ENCODE results near the gene CFAP299. TPM values are rescaled to one million over a fixed set of nuclear protein-coding genes. Genes with fewer than 3 reads are reported as not detected.
A peak's percentile ranks its signal among the peaks of the same experiment; 100 is the strongest.

Gene CFAP299
- total and polyA plus RNA-seq, 2 donors from 2014 or later: 1.1 TPM; not detected in 1

GRCh38 chr4:80566203-80566872 is 230.8 kb downstream of the CFAP299 start:
- intact Hi-C loops (cut with DNase I): no loop called here
- Histone ChIP-seq H3K27ac (ENCODE audit: low read depth in 2 of 2, low read length in 2 of 2) (no peak overlapping the region), H3K4me3 (ENCODE audit: low read length in 3 of 3) (peak overlapping the region in 1 of 3 donors; percentile 19), H3K9ac (ENCODE audit: low read length in 3 of 3) (no peak overlapping the region), H3K9me3 (ENCODE audit: control insufficient read depth in 2 of 3, insufficient read depth in 1 of 3, low read length in 3 of 3) (no peaks in the 10 kb centered on the region), H3K36me3 (ENCODE audit: control insufficient read depth in 2 of 3, insufficient read depth in 3 of 3, low read length in 3 of 3) (no peaks in the 10 kb centered on the region), H3K4me1 (ENCODE audit: control insufficient read depth in 2 of 3, insufficient read depth in 2 of 3, low read depth in 1 of 3, low read length in 3 of 3) (no peaks in the 10 kb centered on the region), H3K27me3 (ENCODE audit: control insufficient read depth, insufficient read depth, low read length) (no peaks in the 10 kb centered on the region)
- no peak for FAIRE-seq
- TF ChIP-seq, protein P1, sequence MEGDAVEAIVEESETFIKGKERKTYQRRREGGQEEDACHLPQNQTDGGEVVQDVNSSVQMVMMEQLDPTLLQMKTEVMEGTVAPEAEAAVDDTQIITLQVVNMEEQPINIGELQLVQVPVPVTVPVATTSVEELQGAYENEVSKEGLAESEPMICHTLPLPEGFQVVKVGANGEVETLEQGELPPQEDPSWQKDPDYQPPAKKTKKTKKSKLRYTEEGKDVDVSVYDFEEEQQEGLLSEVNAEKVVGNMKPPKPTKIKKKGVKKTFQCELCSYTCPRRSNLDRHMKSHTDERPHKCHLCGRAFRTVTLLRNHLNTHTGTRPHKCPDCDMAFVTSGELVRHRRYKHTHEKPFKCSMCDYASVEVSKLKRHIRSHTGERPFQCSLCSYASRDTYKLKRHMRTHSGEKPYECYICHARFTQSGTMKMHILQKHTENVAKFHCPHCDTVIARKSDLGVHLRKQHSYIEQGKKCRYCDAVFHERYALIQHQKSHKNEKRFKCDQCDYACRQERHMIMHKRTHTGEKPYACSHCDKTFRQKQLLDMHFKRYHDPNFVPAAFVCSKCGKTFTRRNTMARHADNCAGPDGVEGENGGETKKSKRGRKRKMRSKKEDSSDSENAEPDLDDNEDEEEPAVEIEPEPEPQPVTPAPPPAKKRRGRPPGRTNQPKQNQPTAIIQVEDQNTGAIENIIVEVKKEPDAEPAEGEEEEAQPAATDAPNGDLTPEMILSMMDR (IDR thresholded peaks at IDR 0.05; ENCODE audit: borderline replicate concordance, extremely low read depth, insufficient read depth): no peak
- no peak for DNase-seq

- Histone ChIP-seq H3K27ac (ENCODE audit: low read depth in 2 of 2, low read length in 2 of 2) (no peak overlapping the region), H3K4me3 (ENCODE audit: low read length in 3 of 3) (no peak overlapping the region), H3K36me3 (ENCODE audit: control insufficient read depth in 2 of 3, insufficient read depth in 3 of 3, low read length in 3 of 3) (no peaks in the 10 kb centered on the region), H3K9ac (ENCODE audit: low read length in 3 of 3) (no peak overlapping the region), H3K27me3 (ENCODE audit: control insufficient read depth, insufficient read depth, low read length) (no peaks in the 10 kb centered on the region), H3K4me1 (ENCODE audit: control insufficient read depth in 2 of 3, insufficient read depth in 2 of 3, low read depth in 1 of 3, low read length in 3 of 3) (no peaks in the 10 kb centered on the region), H3K9me3 (ENCODE audit: control insufficient read depth in 2 of 3, insufficient read depth in 1 of 3, low read length in 3 of 3) (no peaks in the 10 kb centered on the region)
- no peak for DNase-seq
- FAIRE-seq: no peak
- intact Hi-C loops (cut with DNase I): no loop called here
- TF ChIP-seq, protein P1 (IDR thresholded peaks at IDR 0.05; ENCODE audit: borderline replicate concordance, extremely low read depth, insufficient read depth): no peak
These were observed 233.4 kb downstream of the CFAP299 start for GRCh38 chr4:80568891-80569290.

- no peaks in the 10 kb centered on the region for H3K27me3 ChIP-seq (ENCODE audit: control insufficient read depth, insufficient read depth, low read length)
- TF ChIP-seq, protein P1 (IDR thresholded peaks at IDR 0.05; ENCODE audit: borderline replicate concordance, extremely low read depth, insufficient read depth): no peak
- peaks cover 0 to 3% (median 0%) of the 10 kb centered on the region in 3 donors for H3K4me1 ChIP-seq (ENCODE audit: control insufficient read depth in 2 of 3, insufficient read depth in 2 of 3, low read depth in 1 of 3, low read length in 3 of 3)
- intact Hi-C loops (cut with DNase I): no loop called here
- H3K9ac ChIP-seq (ENCODE audit: low read length in 3 of 3): no peak overlapping the region
- H3K4me3 ChIP-seq (ENCODE audit: low read length in 3 of 3): no peak overlapping the region
- DNase-seq (no peak), FAIRE-seq (no peak)
- no peaks in the 10 kb centered on the region for H3K36me3 ChIP-seq (ENCODE audit: control insufficient read depth in 2 of 3, insufficient read depth in 3 of 3, low read length in 3 of 3)
- H3K27ac ChIP-seq (ENCODE audit: low read depth in 2 of 2, low read length in 2 of 2): no peak overlapping the region
- no peaks in the 10 kb centered on the region for H3K9me3 ChIP-seq (ENCODE audit: control insufficient read depth in 2 of 3, insufficient read depth in 1 of 3, low read length in 3 of 3)
These were observed 241.3 kb downstream of the CFAP299 start for GRCh38 chr4:80576796-80577195.

Measured in kidney (tissue), 14 donors.